ENCODE results near the gene CLEC18B.
"Not testable (repeated sequence)": the region's sequence is repeated elsewhere in the genome, so short reads cannot be mapped to it uniquely, and the experiment has no call there.

Gene CLEC18B

GRCh38 chr16:74455213-74455612 is 33.9 kb upstream of the CLEC18B start:
- DNase-seq (ENCODE audit: low spot score in 2 of 2) (no peak), ATAC-seq (replicated peaks; ENCODE audit: extremely low read depth, poor library complexity, severe bottlenecking) (no peak)
- Mint-ChIP-seq H3K36me3 (ENCODE audit: insufficient read depth) (peaks cover 80% of the 10 kb centered on the region), H3K4me3 (no peak overlapping the region), H3K27ac (ENCODE audit: low read depth) (no peak overlapping the region), H3K9me3 (no peaks in the 10 kb centered on the region), H3K27me3 (no peaks in the 10 kb centered on the region), H3K4me1 (no peaks in the 10 kb centered on the region)

GRCh38 chr16:74451951-74452758 is 30.9 kb upstream of the CLEC18B start:
- no peaks in the 10 kb centered on the region for H3K9me3 Mint-ChIP-seq
- DNase-seq (ENCODE audit: low spot score in 2 of 2) (no peak), ATAC-seq (replicated peaks; ENCODE audit: extremely low read depth, poor library complexity, severe bottlenecking) (no peak)
- peaks cover 80% of the 10 kb centered on the region for H3K36me3 Mint-ChIP-seq (ENCODE audit: insufficient read depth)
- no peak overlapping the region for H3K4me3 Mint-ChIP-seq
- peak overlapping the region; percentile 51 for H3K27ac Mint-ChIP-seq (ENCODE audit: low read depth)
- H3K27me3 Mint-ChIP-seq: no peaks in the 10 kb centered on the region
- H3K4me1 Mint-ChIP-seq: no peaks in the 10 kb centered on the region

DNA sequence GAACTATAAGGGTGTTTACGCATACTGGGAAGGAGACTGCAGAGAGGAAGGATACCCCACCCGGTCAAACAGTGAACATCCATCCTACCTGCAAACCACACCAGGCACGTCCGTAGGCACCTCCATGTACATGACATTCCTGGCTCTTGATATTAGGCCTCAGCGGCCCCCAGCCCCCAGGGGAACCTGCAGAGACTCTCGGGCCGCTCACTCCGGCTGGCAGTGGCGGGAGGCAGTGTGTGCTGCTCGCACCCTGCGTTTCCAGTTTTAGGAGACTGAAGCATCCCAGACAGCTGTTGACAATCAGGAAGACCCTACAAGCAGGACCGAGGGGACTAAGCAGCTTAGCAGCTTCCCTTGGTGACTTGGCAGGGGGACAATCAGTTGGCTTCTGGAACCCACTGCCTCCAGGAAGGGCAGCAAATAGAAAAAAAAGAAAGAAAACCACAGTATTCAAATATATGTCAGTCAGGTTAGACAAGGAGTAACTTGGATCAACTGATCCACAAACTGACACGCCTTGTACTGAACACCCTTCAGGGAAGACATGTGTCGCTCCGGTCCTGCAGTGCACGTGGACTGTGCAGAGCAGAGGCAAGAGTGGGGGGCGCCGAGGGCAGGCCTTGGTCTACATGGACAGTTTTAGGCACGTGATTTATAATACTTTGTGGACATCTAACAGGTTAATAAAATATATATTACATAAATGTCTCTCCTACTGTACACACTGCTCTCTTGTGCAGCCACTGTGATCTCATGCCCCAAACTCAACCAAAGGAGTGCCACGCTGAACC is 29.9 kb upstream of the CLEC18B start:
- no peak overlapping the region for H3K4me3 Mint-ChIP-seq
- H3K9me3 Mint-ChIP-seq: no peaks in the 10 kb centered on the region
- no peaks in the 10 kb centered on the region for H3K27me3 Mint-ChIP-seq
- no peak for ATAC-seq (replicated peaks; ENCODE audit: extremely low read depth, poor library complexity, severe bottlenecking)
- H3K36me3 Mint-ChIP-seq (ENCODE audit: insufficient read depth): peaks cover 71% of the 10 kb centered on the region
- H3K4me1 Mint-ChIP-seq: no peaks in the 10 kb centered on the region
- H3K27ac Mint-ChIP-seq (ENCODE audit: low read depth): no peak overlapping the region
- DNase-seq (ENCODE audit: low spot score in 2 of 2): no peak

DNA sequence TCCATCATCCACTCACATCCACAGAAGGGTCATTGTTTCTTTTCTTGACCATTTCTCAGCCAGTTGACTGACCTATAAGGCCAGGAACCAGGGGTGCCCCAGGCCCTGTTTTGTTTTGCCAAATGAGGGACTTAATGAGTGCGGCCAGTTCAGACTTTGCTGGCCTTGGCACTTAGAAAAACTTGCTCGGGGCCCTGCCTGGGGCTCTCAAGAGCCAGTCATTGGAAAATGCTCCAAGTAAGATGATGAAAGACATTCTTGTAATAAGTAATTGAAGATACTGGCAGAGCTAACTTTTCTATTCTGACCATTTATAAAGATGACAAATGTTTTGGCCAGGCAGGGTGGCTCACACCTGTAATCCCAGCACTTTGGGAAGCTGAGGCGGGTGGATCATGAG is 29.0 kb upstream of the CLEC18B start:
- Mint-ChIP-seq H3K4me3 (no peak overlapping the region), H3K27me3 (no peaks in the 10 kb centered on the region), H3K9me3 (no peaks in the 10 kb centered on the region), H3K36me3 (ENCODE audit: insufficient read depth) (peaks cover 63% of the 10 kb centered on the region), H3K4me1 (no peaks in the 10 kb centered on the region), H3K27ac (ENCODE audit: low read depth) (no peak overlapping the region)
- DNase-seq (ENCODE audit: low spot score in 2 of 2) (no peak), ATAC-seq (replicated peaks; ENCODE audit: extremely low read depth, poor library complexity, severe bottlenecking) (no peak)

- H3K4me1 Mint-ChIP-seq: no peaks in the 10 kb centered on the region
- no peaks in the 10 kb centered on the region for H3K27me3 Mint-ChIP-seq
- peak overlapping the region; percentile 32 for H3K27ac Mint-ChIP-seq (ENCODE audit: low read depth)
- H3K9me3 Mint-ChIP-seq: no peaks in the 10 kb centered on the region
- DNase-seq (ENCODE audit: low spot score in 2 of 2): no peak
- no peak overlapping the region for H3K4me3 Mint-ChIP-seq
- ATAC-seq (replicated peaks; ENCODE audit: extremely low read depth, poor library complexity, severe bottlenecking): no peak
- peaks cover 58% of the 10 kb centered on the region for H3K36me3 Mint-ChIP-seq (ENCODE audit: insufficient read depth)
These were observed 28.2 kb upstream of the CLEC18B start for GRCh38 chr16:74449470-74449869.

DNA sequence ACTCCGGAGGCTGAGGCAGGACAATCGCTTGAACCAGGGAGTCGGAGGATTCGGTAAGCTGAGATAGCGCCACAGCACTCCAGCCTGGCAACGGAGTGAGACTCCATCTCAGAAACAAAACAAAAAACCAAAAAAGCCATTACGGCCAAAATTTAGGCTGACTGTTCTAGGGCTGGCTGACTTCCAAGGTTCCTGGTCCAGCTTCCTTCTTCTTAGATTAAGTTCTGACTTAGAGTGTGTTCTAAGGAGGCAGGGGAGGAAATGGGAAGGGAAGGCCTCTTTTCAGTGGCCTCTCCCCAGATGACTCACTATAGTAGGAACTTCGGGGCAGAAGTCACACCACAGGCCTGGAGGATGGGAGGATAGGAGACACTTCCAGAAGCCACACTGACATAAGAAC is 27.7 kb upstream of the CLEC18B start:
- DNase-seq (ENCODE audit: low spot score in 2 of 2) (no peak), ATAC-seq (replicated peaks; ENCODE audit: extremely low read depth, poor library complexity, severe bottlenecking) (no peak)
- no peaks in the 10 kb centered on the region for H3K27me3 Mint-ChIP-seq
- H3K4me3 Mint-ChIP-seq: no peak overlapping the region
- peak overlapping the region; percentile 32 for H3K27ac Mint-ChIP-seq (ENCODE audit: low read depth)
- H3K36me3 Mint-ChIP-seq (ENCODE audit: insufficient read depth): peaks cover 54% of the 10 kb centered on the region
- H3K9me3 Mint-ChIP-seq: no peaks in the 10 kb centered on the region
- no peaks in the 10 kb centered on the region for H3K4me1 Mint-ChIP-seq

- H3K36me3 Mint-ChIP-seq (ENCODE audit: insufficient read depth): peaks cover 42% of the 10 kb centered on the region
- H3K27me3 Mint-ChIP-seq: no peaks in the 10 kb centered on the region
- peak overlapping the region; percentile 2 for H3K27ac Mint-ChIP-seq (ENCODE audit: low read depth)
- no peak for DNase-seq (ENCODE audit: low spot score in 2 of 2)
- H3K4me3 Mint-ChIP-seq: no peak overlapping the region
- ATAC-seq (replicated peaks; ENCODE audit: extremely low read depth, poor library complexity, severe bottlenecking): no peak
- H3K4me1 Mint-ChIP-seq: no peaks in the 10 kb centered on the region
- H3K9me3 Mint-ChIP-seq: no peaks in the 10 kb centered on the region
These were observed 26.3 kb upstream of the CLEC18B start for GRCh38 chr16:74447578-74447977.

DNA sequence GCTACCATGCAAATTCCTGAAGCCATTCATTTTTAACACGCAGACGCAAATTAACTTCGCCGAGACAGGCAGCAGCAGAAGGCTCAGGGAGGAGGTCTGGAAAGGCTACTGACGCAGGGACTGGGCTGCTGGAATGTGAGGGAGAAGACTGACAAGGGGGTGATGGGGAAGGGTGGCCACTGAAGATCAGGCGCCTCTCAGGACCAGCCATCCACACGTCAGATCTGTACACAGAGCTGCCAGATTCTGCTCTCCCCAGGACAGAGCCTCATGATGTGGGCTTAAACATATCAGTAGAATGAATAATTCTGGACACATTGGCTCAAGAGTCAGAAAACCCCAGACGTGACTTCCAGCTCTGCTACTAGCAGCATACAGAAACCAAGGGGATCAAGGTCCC is 25.6 kb upstream of the CLEC18B start:
- no peaks in the 10 kb centered on the region for H3K4me1 Mint-ChIP-seq
- H3K4me3 Mint-ChIP-seq: no peak overlapping the region
- no peak for ATAC-seq (replicated peaks; ENCODE audit: extremely low read depth, poor library complexity, severe bottlenecking)
- H3K9me3 Mint-ChIP-seq: no peaks in the 10 kb centered on the region
- peaks cover 35% of the 10 kb centered on the region for H3K36me3 Mint-ChIP-seq (ENCODE audit: insufficient read depth)
- no peak for DNase-seq (ENCODE audit: low spot score in 2 of 2)
- no peaks in the 10 kb centered on the region for H3K27me3 Mint-ChIP-seq
- no peak overlapping the region for H3K27ac Mint-ChIP-seq (ENCODE audit: low read depth)

- H3K36me3 Mint-ChIP-seq (ENCODE audit: insufficient read depth): peaks cover 11% of the 10 kb centered on the region
These were observed 22.5 kb upstream of the CLEC18B start for GRCh38 chr16:74443624-74444346.

DNA sequence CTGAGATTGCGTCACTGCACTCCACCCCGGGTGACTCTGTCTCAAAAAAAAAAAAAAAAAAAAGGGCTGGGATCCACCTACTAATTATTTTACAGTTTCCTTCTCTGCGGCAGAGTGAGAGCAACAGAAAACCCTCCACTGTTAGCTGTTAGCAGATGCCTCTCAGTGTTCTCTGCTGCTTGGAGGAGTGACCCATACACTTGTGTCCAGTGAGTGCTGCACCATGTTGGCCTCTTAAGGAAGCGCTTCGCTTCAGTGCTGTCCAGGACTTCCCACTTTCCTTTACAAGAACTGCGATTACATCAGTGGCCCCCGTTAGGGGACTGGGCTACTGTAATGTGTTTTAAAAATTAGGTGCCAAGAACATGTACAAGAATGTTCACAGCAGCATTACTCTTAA is 18.4 kb upstream of the CLEC18B start:
- ATAC-seq (replicated peaks; ENCODE audit: extremely low read depth, poor library complexity, severe bottlenecking) (no peak), DNase-seq (ENCODE audit: low spot score in 2 of 2) (no peak)
- Mint-ChIP-seq H3K9me3 (no peaks in the 10 kb centered on the region), H3K4me1 (peaks cover 13% of the 10 kb centered on the region), H3K27me3 (no peaks in the 10 kb centered on the region), H3K4me3 (no peak overlapping the region), H3K36me3 (ENCODE audit: insufficient read depth) (no peaks in the 10 kb centered on the region), H3K27ac (ENCODE audit: low read depth) (no peak overlapping the region)

More at GRCh38 chr16:74443624-74444346, 22.5 kb upstream of the CLEC18B start:
- not testable (repeated sequence) for H3K27ac Mint-ChIP-seq (ENCODE audit: low read depth); H3K9me3 Mint-ChIP-seq; H3K4me3 Mint-ChIP-seq; H3K27me3 Mint-ChIP-seq; H3K4me1 Mint-ChIP-seq; ATAC-seq (replicated peaks; ENCODE audit: extremely low read depth, poor library complexity, severe bottlenecking); DNase-seq (ENCODE audit: low spot score in 2 of 2)

GRCh38 chr16:74438492-74438979 is 17.3 kb upstream of the CLEC18B start:
- H3K4me1 Mint-ChIP-seq: peaks cover 13% of the 10 kb centered on the region
- peak overlapping the region; percentile 41 for H3K27ac Mint-ChIP-seq (ENCODE audit: low read depth)
- H3K36me3 Mint-ChIP-seq (ENCODE audit: insufficient read depth): no peaks in the 10 kb centered on the region
- ATAC-seq (replicated peaks; ENCODE audit: extremely low read depth, poor library complexity, severe bottlenecking) (peak; percentile 46), DNase-seq (ENCODE audit: low spot score in 2 of 2) (no peak)
- H3K27me3 Mint-ChIP-seq: no peaks in the 10 kb centered on the region
- H3K9me3 Mint-ChIP-seq: no peaks in the 10 kb centered on the region
- H3K4me3 Mint-ChIP-seq: peak overlapping the region; percentile 42

DNA sequence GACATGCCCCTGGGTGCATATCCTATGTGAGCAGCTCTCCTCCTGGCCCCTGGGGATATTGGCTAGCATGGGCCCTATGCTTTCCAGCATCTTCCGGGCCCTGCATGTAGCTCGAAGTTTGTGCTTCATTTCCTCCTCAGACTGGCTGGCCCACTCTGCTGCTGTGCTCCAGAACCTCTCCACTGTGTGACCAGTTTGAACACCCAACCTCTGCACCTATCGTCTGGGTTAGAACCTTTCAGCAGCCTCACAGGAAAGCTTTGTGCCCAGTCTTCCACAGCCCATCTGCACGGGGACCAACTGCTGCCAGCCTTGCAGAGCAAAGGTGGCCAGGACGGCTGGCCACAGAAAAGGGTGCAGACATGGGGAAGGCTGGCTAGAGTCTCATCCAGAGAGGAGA is 10.2 kb upstream of the CLEC18B start:
- Mint-ChIP-seq H3K9me3 (no peaks in the 10 kb centered on the region), H3K27me3 (no peaks in the 10 kb centered on the region), H3K27ac (ENCODE audit: low read depth) (no peak overlapping the region), H3K4me1 (no peaks in the 10 kb centered on the region), H3K4me3 (no peak overlapping the region), H3K36me3 (ENCODE audit: insufficient read depth) (peaks cover 2% of the 10 kb centered on the region)
- no peak for ATAC-seq (replicated peaks; ENCODE audit: extremely low read depth, poor library complexity, severe bottlenecking)
- no peak for DNase-seq (ENCODE audit: low spot score in 2 of 2)
